ENCODE measurements around the gene CCNG2.
"Not testable (repeated sequence)": the region's sequence is repeated elsewhere in the genome, so short reads cannot be mapped to it uniquely, and the experiment has no call there.

CCNG2 gene

DNA sequence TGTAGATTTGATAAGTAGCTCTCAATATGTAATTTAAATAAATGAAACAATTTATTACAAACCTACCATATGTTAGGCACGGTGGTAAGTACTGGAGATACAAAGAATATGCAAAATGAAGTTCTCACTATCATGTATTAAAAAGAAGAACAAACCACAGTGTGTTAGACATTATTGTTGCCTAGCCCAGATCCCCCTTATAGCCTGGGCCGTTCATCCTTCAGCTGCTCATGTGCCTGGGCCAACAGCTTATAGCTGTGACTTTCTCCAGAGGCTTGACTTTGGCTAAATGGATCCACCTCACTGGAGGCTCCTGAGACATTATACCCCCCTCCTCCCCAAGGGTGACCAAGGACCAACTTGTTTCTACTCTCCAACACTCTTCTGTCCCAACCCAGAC, 29.8 kb upstream of the CCNG2 start:
- Histone ChIP-seq H3K27ac (ENCODE audit: low read length) (no peak overlapping the region), H3K4me1 (ENCODE audit: control insufficient read depth, low read depth, low read length) (peaks cover 2% of the 10 kb centered on the region), H3K27me3 (ENCODE audit: control insufficient read depth, insufficient read depth, low read length) (no peaks in the 10 kb centered on the region), H3K9me3 (ENCODE audit: control insufficient read depth, low read depth, low read length) (no peaks in the 10 kb centered on the region), H3K4me3 (ENCODE audit: low read length) (no peak overlapping the region), H3K9ac (ENCODE audit: low read length) (no peak overlapping the region), H3K36me3 (ENCODE audit: control insufficient read depth, low read depth, low read length) (no peaks in the 10 kb centered on the region)

DNA sequence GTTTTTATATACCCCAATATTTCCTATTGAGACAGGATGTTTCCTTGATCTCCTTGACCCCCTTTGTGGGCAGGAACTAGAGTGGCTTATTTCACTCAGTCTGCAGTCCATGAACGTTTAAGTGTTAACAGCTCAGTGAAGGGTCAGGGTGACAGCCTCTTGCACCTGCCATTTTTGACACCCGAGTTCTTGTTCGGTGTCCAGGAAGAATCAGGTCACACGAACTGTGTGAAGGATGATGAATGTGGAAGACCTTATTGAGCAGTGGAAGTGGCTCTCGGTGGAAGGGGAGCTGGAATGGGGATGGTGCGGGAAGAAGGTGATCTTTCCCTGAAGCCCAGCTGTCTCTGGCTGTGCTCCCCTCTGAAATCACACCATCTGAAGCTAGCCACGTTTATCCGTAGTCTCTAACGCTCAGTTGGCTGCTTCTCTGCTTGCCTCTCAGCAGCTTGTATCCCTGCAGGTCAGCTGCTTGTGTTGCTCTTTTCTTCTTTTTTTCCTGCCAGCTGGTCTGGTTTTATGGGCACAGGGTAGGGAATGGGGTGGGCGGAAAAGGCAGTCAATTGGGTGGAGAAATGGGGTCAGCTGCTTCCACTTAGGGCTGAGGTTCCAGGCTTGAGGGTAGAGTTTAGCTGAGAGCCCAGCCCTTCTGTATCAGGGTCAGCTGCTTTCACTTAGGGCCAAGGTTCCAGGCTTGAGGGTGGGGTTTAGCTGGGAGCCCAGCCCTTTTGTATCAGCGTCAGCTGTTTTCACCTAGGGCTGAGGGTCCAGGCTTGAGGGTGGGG, 29.0 kb upstream of the CCNG2 start:
- Histone ChIP-seq H3K4me1 (ENCODE audit: control insufficient read depth, low read depth, low read length) (peaks cover 4% of the 10 kb centered on the region), H3K4me3 (ENCODE audit: low read length) (no peak overlapping the region), H3K36me3 (ENCODE audit: control insufficient read depth, low read depth, low read length) (no peaks in the 10 kb centered on the region), H3K9me3 (ENCODE audit: control insufficient read depth, low read depth, low read length) (no peaks in the 10 kb centered on the region), H3K27ac (ENCODE audit: low read length) (no peak overlapping the region), H3K27me3 (ENCODE audit: control insufficient read depth, insufficient read depth, low read length) (no peaks in the 10 kb centered on the region), H3K9ac (ENCODE audit: low read length) (no peak overlapping the region)

DNA sequence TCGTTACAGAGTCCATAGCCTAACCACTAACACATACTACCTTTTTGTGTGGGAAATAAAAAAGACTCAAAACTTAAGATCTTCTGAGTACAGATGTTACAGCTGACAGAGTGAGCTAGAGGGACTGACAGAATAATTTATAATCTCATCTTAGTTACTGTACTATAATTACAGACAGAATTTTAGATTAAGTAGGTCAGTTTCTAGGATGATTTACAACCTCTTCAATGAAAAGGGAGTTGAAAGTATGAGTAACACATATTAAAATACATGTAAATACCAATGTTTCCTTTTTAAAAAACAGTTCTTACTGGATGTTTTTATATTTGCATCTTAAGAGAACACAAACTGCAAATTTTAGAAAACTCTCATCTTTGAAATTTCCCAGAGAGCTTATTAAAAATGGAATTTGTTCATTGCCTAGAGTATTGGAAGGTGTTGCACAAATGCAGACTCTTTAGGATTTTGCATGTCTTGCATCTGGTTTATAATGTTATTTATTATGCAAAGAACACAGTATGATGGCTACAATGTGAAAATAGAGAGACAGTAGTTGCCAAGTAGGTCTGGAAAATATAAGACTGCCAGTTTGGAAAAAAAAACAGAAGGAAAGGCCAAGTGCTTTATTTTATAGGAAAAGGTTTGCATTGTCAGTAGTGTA, 24.2 kb upstream of the CCNG2 start:
- H3K9ac ChIP-seq (ENCODE audit: low read length), result no peak overlapping the region
- no peak overlapping the region for H3K27ac ChIP-seq (ENCODE audit: low read length)
- peaks cover 4% of the 10 kb centered on the region for H3K4me1 ChIP-seq (ENCODE audit: control insufficient read depth, low read depth, low read length)
- H3K4me3 ChIP-seq (ENCODE audit: low read length), result no peak overlapping the region
- H3K36me3 ChIP-seq (ENCODE audit: control insufficient read depth, low read depth, low read length), result no peaks in the 10 kb centered on the region
- H3K9me3 ChIP-seq (ENCODE audit: control insufficient read depth, low read depth, low read length), result no peaks in the 10 kb centered on the region
- H3K27me3 ChIP-seq (ENCODE audit: control insufficient read depth, insufficient read depth, low read length), result no peaks in the 10 kb centered on the region

DNA sequence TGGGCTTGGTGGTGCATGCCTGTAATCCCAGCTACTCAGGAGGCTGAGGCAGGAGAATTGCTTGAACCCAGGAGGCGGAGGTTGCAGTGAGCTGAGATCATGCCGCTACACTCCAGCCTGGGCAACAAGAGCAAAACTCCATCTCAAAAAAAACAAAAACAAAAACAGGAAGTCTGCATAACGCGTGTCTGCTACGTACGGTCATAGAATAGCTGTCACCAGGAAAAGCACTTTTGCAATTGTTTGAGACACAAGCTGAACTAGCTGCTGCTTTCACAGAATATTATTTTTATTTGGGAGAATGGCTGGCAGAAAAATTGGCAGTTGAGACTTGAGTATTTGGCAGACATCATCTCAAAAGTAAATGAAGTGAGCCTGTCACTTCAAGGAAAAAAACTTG, 19.6 kb upstream of the CCNG2 start:
- not testable (repeated sequence) for H3K9me3 ChIP-seq (ENCODE audit: control insufficient read depth, low read depth, low read length); H3K4me1 ChIP-seq (ENCODE audit: control insufficient read depth, low read depth, low read length); H3K27ac ChIP-seq (ENCODE audit: low read length); H3K27me3 ChIP-seq (ENCODE audit: control insufficient read depth, insufficient read depth, low read length); H3K4me3 ChIP-seq (ENCODE audit: low read length); H3K9ac ChIP-seq (ENCODE audit: low read length); H3K36me3 ChIP-seq (ENCODE audit: control insufficient read depth, low read depth, low read length)

DNA sequence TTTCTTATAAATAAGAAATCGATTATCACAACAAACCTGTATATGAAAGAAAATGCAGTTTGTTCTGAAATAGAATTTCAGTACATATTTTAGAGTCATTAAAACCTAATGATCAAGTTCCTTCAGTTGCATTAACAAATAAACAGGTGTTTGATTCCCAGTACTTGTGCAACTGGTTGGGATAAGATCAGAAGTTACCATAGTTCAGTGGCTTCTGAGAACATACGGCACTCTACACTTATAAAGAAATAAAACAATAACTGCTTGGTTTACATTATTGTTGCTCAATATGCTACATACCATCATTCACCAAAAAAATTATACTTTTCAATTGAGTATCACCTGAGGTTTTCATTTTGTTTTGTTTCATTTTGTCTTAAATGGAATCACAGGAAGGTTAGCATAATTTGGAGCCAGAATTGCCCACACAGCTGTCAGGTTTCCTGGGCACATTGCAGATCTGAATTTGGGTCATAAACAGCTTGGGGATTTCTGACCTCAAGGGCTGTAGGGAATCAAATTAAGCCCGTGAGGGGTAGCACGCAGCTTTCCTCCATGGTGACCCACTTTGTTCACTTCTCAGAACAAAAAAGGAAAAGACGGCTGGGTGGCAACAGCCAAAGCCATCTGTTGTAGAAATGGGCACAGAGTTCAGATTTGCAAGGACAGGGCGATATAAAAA, 14.9 kb upstream of the CCNG2 start:
- H3K36me3 ChIP-seq (ENCODE audit: control insufficient read depth, low read depth, low read length), result no peaks in the 10 kb centered on the region
- no peak overlapping the region for H3K4me3 ChIP-seq (ENCODE audit: low read length)
- no peaks in the 10 kb centered on the region for H3K27me3 ChIP-seq (ENCODE audit: control insufficient read depth, insufficient read depth, low read length)
- no peak overlapping the region for H3K9ac ChIP-seq (ENCODE audit: low read length)
- H3K9me3 ChIP-seq (ENCODE audit: control insufficient read depth, low read depth, low read length), result no peaks in the 10 kb centered on the region
- H3K4me1 ChIP-seq (ENCODE audit: control insufficient read depth, low read depth, low read length), result no peaks in the 10 kb centered on the region
- H3K27ac ChIP-seq (ENCODE audit: low read length), result no peak overlapping the region

DNA sequence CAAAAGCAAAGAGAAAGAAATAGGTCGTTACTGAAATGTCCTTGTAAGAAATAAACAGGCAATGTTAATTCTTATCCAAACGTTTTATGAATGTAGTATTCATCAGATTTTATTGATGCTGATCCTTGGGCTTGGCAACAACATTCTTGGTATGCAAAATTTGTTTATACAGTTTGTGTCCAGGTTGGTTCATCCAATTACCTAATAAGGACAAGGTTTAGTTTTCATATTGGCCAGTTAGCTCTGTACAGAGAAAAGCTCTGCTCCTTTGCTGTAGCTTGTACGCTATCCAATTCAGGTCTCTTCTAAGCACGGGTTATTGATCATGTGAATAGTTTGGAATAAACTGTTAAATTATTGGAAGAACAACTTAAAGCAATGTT, 14.4 kb upstream of the CCNG2 start:
- H3K4me1 ChIP-seq (ENCODE audit: control insufficient read depth, low read depth, low read length), result no peaks in the 10 kb centered on the region
- H3K27ac ChIP-seq (ENCODE audit: low read length), result no peak overlapping the region
- no peaks in the 10 kb centered on the region for H3K27me3 ChIP-seq (ENCODE audit: control insufficient read depth, insufficient read depth, low read length)
- H3K9me3 ChIP-seq (ENCODE audit: control insufficient read depth, low read depth, low read length), result no peaks in the 10 kb centered on the region
- H3K4me3 ChIP-seq (ENCODE audit: low read length), result no peak overlapping the region
- H3K9ac ChIP-seq (ENCODE audit: low read length), result no peak overlapping the region
- no peaks in the 10 kb centered on the region for H3K36me3 ChIP-seq (ENCODE audit: control insufficient read depth, low read depth, low read length)

DNA sequence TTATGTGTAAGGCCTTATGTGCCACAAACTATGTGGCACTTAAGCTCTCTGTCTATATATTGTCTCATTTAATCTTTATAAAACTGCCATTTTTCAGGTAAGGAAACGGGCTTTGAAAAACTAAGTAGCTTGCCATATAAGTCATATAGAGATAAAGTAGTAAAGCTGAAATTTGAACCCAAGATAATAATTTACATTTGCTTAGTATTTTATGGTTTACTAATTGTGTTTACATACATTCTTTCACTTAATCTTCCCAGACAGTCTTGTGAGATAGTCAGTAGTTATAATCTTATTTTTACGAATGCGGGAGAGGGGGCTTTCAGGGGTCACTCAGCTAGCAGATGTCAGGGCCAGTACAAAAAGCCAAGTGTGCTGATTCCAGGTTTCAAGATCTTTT, 13.9 kb upstream of the CCNG2 start:
- Histone ChIP-seq H3K9ac (ENCODE audit: low read length) (no peak overlapping the region), H3K4me1 (ENCODE audit: control insufficient read depth, low read depth, low read length) (no peaks in the 10 kb centered on the region), H3K4me3 (ENCODE audit: low read length) (no peak overlapping the region), H3K9me3 (ENCODE audit: control insufficient read depth, low read depth, low read length) (no peaks in the 10 kb centered on the region), H3K27ac (ENCODE audit: low read length) (no peak overlapping the region), H3K27me3 (ENCODE audit: control insufficient read depth, insufficient read depth, low read length) (no peaks in the 10 kb centered on the region), H3K36me3 (ENCODE audit: control insufficient read depth, low read depth, low read length) (no peaks in the 10 kb centered on the region)

DNA sequence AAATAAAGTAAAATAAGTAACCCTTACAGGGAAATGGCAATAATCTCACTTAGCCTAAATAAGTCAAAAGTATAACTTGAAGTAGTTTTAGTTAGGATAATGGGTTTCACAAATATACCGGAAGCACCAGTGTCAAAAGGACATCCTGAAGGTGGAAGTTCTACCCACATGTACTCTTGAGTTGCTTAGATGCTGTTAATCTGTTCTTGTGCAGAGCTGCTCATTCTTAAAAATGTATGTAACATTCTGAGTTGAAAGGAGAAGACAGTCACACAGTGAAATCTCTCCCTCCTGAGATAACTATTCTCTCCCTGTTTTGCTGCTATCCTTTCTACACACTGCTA, 11.2 kb upstream of the CCNG2 start:
- Histone ChIP-seq H3K4me1 (ENCODE audit: control insufficient read depth, low read depth, low read length) (no peaks in the 10 kb centered on the region), H3K9me3 (ENCODE audit: control insufficient read depth, low read depth, low read length) (no peaks in the 10 kb centered on the region), H3K9ac (ENCODE audit: low read length) (no peak overlapping the region), H3K36me3 (ENCODE audit: control insufficient read depth, low read depth, low read length) (no peaks in the 10 kb centered on the region), H3K4me3 (ENCODE audit: low read length) (no peak overlapping the region), H3K27ac (ENCODE audit: low read length) (no peak overlapping the region), H3K27me3 (ENCODE audit: control insufficient read depth, insufficient read depth, low read length) (no peaks in the 10 kb centered on the region)

DNA sequence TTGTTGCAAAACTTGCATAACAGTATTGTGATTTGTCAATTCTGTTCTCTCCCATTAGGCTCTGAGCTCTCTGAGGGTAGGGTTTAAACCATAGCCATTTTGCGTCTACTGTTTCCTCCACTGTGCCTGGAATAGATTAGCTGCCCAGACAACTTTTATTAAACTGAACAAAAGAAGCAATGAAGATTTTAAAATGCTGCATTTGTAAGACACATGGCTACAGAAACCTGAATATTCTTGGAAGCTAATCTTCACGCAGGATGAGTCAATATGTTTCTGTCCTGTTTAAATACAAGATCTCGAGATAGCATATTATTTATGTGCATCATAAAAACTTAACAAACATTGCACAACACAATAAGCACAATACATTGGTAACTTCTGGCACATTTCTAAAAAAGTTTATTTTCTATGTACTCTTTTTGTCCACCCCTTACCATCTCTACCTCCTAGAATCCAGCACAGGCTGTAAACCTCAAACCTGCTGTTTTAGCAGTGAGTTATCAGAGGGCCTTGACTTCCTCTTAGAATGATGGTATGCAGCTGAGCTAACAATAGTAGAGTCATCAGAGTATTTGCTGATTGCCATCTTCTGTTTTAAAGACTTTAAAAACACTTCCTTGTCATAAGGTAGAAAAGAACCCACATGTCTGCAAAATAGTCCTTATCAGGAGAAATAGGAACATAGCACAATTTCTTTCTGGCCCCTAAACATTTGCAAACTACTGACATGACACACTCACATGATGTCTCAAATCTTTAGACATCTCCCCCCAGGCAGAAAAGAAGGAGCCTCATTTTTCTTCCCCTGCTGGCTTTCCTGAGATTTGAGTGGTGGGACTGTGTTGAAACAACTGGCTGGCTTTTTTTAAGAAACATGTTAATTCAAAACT, 10.6 kb upstream of the CCNG2 start:
- Histone ChIP-seq H3K4me3 (ENCODE audit: low read length) (no peak overlapping the region), H3K27me3 (ENCODE audit: control insufficient read depth, insufficient read depth, low read length) (no peaks in the 10 kb centered on the region), H3K9me3 (ENCODE audit: control insufficient read depth, low read depth, low read length) (no peaks in the 10 kb centered on the region), H3K9ac (ENCODE audit: low read length) (no peak overlapping the region), H3K27ac (ENCODE audit: low read length) (no peak overlapping the region), H3K36me3 (ENCODE audit: control insufficient read depth, low read depth, low read length) (no peaks in the 10 kb centered on the region), H3K4me1 (ENCODE audit: control insufficient read depth, low read depth, low read length) (no peaks in the 10 kb centered on the region)

DNA sequence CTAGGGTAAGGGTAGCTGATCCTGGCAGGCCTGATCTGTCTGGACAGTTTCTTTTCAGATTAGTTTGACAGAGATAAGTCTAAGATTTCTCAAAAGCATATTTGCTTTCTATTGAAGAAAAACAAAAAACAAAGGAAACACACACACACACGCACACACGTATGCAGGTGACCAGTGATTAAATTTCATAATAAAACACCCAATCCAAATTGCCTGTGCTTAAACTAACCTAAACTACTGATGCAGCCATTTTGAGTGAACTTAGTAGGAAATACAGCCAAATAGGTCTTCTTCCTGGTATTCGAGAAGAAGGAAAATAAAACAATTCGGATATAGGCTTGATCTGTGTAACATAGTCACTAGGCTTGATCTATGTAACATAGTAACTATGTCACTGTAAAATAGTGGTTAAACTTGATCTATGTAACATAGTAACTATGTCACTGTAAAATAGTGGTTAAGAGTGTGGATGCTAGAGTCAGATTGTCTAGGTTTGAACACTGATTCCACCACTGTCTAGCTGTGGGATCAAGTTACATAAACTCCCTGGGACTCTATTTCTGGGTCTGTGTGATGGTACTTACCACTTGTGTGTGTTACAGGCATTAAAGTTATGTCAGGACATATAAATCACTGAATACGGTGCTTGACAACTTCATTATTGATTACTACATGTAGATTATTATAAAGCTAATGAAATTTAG, 9.8 kb upstream of the CCNG2 start:
- Histone ChIP-seq H3K9ac (ENCODE audit: low read length) (no peak overlapping the region), H3K27ac (ENCODE audit: low read length) (no peak overlapping the region), H3K36me3 (ENCODE audit: control insufficient read depth, low read depth, low read length) (no peaks in the 10 kb centered on the region), H3K4me3 (ENCODE audit: low read length) (no peak overlapping the region), H3K4me1 (ENCODE audit: control insufficient read depth, low read depth, low read length) (peaks cover 3% of the 10 kb centered on the region), H3K27me3 (ENCODE audit: control insufficient read depth, insufficient read depth, low read length) (no peaks in the 10 kb centered on the region), H3K9me3 (ENCODE audit: control insufficient read depth, low read depth, low read length) (no peaks in the 10 kb centered on the region)

DNA sequence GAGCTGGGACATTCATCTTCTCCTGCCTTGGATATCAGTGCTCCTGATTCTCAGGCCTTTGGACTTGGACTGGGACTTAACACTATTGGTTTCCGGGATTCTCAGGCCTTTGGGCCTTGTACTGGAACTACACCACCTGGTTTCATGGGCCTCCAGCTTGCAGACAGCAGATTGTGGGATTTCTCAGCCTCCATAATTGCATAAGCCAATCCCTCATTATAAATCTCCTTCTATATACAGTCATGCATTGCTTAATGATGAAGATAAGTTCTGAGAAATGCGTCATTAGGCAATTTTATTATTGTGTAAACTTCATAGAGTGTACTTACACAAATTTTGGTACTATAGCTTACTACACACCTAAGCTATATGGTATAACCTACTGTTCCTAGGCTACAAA, 8.9 kb upstream of the CCNG2 start:
- Histone ChIP-seq H3K4me3 (ENCODE audit: low read length) (no peak overlapping the region), H3K27ac (ENCODE audit: low read length) (no peak overlapping the region), H3K9ac (ENCODE audit: low read length) (no peak overlapping the region), H3K9me3 (ENCODE audit: control insufficient read depth, low read depth, low read length) (no peaks in the 10 kb centered on the region), H3K27me3 (ENCODE audit: control insufficient read depth, insufficient read depth, low read length) (no peaks in the 10 kb centered on the region), H3K4me1 (ENCODE audit: control insufficient read depth, low read depth, low read length) (peaks cover 8% of the 10 kb centered on the region), H3K36me3 (ENCODE audit: control insufficient read depth, low read depth, low read length) (no peaks in the 10 kb centered on the region)
